Right renal cortex interstitium (tissue), 3 donors: ENCODE data around the gene TMEM243. TPM values are rescaled to one million over a fixed set of nuclear protein-coding genes. Genes with fewer than 3 reads are reported as not detected.
"Not testable (repeated sequence)": the region's sequence is repeated elsewhere in the genome, so short reads cannot be mapped to it uniquely, and the experiment has no call there.

Experiments
- DNase-seq, 3 donors: peaks; one replicate each; pipeline ENCODE4 v3.0.0-alpha.2; 2013; ENCODE audit warnings: low read depth in 3 of 3, low spot score in 2 of 3
- polyA plus RNA-seq, 3 donors: library from polyadenylated mRNA; unstranded; fragments of 120-200 nt; gene quantifications; one replicate each; pipeline ENCODE4 v1.2.1, GENCODE V29; 2013; ENCODE audit not compliant: insufficient read length in 3 of 3

The TMEM243 gene
- 10 to 100 TPM; 39.1 to 40.9 (median 40.1) TPM for polyA plus RNA-seq

- peak; percentile 16 to 32 (median 27) for DNase-seq
These were observed at the start of gene TMEM243 for GRCh38 chr7:87219545-87220025. TMEM243 (minus strand) TSS chr7:87219732; CDS start chr7:87219503, 229 bp downstream.

DNA sequence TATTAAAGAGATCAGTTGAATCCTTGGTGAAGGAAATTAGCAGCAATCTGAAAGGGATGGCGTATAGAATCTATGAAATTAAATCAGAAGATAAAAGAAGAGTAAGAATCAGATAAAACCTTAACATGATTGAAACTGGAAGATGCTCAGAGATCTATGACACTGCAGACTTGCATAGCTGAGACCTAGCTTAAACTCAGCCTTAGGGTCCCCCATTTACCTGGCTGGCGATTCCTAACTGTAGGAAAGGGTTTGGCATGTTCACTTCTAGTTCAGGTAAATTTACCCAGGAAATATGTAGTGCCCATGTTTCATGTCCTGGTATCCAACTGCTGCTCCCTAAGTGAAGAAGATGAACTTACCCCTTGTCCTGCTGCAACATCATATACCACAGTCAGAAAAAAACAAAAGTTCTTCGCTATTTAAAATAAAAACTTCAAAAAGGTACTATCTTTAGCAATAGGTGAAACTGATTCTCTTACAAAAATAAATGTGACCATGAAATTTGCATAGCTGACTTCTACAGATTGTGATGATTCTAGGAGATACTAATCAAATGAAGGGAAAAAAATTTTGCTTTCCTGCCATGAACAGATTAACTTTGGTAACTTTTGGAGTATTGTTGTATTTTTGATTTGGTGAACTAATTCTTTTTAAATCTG is 47.8 kb upstream of the TMEM243 start:
- no peak for DNase-seq

DNA sequence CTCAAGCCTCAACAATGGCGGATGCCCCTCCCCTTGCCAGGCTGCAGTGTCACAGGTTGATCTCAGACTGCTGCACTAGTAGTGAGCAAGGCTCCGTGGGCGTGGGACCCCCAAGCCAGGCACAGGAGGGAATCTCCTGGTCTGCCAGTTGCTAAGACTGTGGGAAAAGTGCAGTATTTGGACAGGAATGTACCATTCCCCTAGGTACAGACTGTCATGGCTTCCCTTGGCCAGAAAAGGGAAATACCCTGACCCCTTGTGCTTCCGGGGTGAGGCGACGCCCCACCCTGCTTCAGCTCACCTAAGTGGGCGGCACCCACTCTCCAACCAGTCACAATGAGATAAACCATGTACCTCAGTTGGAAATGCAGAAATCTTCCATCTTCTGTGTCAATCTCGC is 44.0 kb upstream of the TMEM243 start:
- DNase-seq, result no peak

DNA sequence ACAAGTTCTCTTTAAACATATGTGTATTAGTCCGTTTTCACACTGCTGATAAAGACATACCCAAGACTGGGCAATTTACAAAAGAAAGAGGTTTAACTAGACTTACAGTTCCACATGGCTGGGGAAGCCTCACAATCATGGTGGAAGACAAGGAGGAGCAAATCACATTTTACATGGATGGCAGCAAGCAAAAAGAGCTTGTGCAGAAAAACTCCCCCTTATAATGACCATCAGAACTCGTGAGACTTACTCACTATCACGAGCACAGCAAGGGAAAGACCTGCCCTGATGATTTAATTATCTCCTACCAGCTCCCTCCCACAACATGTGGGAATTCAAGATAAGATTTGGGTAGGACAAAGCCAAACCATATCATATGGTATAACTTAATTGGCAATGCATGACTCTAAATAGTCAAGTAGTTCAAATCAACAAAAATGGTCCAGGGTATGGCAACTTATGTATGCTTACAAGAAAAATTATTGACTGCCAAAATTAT is 34.1 kb upstream of the TMEM243 start:
- no peak for DNase-seq

DNA sequence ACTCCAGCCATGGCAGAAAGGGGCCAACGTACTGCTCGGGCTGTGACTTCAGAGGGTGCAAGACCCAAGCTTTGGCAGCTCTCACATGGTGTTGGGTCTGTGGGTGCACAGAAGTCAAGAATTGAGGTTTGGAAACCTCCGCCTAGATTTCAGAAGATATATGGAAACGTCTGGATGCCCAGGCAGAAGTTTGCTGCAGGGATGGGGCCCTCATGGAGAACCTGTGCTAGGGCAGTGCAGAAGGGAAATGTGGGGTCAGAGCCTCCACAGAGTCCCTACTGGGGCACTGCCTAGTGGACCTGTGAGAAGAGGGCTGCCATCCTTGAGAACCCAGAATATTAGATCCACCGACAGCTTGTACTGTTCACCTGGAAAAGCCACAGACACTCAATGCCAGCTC is 26.1 kb upstream of the TMEM243 start:
- DNase-seq, result not testable (repeated sequence)

- not testable (repeated sequence) for DNase-seq
These were observed 19.0 kb upstream of the TMEM243 start for GRCh38 chr7:87238464-87239051.

- no peak for DNase-seq
These were observed 15.4 kb upstream of the TMEM243 start for GRCh38 chr7:87234949-87235348.

DNA sequence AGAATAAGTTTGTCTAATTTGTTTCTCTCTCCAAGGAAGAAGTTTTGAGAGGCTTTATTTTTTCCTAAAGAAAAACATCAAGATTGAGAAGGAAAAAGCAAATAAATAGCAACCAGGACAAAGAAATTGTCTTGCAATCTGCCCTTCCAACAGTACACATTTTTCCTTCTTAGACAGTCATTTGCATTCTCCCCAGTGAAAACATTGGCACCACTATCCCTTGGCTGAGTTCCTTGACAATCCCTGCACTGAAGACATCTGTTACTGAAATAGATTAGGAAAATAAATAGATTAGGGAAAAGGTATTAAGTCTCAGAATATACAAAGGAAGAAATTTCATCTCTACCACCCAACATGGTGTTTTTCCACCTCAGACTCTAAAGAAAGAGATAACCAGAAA is 12.2 kb upstream of the TMEM243 start:
- DNase-seq, result no peak

GRCh38 chr7:87231258-87231657 is 11.7 kb upstream of the TMEM243 start:
- DNase-seq, result no peak

DNA sequence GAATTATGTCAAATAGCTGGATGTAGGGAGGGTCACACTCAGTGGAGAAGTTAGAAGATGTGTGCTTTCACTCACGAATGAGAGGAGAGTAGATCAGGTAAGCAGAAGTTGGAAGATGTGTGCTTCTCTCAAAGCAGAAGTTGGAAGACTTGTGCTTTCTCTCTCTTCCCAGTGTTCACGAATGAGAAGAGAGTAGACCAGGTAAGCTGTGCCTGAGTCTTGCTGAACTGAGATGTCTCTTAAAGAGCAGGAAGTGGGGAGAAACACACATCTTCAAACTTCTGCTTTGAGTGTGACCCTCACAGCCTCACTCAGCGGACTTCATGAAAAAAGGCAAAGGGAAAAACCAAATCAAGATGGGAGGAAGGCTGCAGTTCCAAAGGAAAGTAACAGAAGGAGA is 7.0 kb upstream of the TMEM243 start:
- no peak for DNase-seq

- no peak for DNase-seq
These were observed 6.2 kb upstream of the TMEM243 start for GRCh38 chr7:87225696-87226095.

DNA sequence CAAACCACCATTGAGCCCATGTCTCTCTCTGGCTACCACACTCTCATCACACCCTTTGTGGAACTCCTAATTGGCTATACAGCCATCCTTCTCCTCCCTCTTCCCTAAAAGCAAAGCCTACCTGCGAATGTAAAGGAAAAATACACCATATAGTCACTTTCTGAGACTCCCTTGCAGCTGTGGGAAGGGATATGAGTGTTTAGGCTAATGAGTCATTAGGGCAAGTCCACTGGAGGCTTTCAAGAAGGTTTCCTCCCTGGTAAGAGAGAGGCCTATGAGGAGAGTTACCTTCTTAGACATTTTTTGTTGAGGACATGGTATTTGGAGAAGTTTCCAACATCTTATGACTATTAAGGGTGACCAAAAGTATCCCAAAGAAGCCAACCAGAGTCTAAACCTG is 4.1 kb upstream of the TMEM243 start:
- no peak for DNase-seq

GRCh38 chr7:87220734-87221215 is 1.2 kb upstream of the TMEM243 start:
- peak in 2 of 3 donors; percentile 14 to 24 for DNase-seq

DNA sequence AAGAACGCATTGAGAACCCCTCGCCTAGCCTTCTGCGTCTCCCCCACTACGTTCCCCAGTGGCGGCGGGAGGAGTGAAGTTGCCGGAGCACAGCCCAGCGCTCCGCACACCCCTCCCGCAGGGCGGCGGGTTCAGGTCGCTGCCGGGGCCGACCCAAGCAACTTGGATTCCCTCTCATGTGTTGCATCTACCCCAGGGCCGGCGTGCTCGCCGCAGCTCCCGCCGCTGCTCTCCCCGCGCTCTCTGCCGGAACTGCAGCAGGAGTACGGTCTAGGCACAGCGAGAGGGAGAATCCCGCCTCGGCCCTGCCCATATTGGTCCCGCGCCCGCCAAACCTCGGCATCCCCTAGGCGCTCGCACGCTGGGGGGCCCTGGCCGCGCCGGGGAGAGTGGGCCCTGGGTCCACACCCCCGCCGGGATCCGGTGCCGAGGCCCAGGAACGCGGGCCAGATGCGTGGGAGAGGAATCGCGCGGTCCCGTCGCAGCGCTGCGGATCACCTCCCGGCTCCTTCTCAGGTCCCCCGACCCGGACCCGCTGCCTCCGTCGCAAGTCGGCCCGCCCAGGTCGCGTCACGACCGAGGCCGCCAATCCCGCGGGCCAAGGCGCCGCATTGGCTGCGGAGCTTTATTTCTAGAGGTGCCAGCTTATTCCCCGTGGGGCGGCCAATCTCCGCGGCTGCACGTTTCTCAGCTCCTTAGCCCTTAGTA is 648 bp upstream of the TMEM243 start:
- DNase-seq, result peak; percentile 45 to 64 (median 47)

DNA sequence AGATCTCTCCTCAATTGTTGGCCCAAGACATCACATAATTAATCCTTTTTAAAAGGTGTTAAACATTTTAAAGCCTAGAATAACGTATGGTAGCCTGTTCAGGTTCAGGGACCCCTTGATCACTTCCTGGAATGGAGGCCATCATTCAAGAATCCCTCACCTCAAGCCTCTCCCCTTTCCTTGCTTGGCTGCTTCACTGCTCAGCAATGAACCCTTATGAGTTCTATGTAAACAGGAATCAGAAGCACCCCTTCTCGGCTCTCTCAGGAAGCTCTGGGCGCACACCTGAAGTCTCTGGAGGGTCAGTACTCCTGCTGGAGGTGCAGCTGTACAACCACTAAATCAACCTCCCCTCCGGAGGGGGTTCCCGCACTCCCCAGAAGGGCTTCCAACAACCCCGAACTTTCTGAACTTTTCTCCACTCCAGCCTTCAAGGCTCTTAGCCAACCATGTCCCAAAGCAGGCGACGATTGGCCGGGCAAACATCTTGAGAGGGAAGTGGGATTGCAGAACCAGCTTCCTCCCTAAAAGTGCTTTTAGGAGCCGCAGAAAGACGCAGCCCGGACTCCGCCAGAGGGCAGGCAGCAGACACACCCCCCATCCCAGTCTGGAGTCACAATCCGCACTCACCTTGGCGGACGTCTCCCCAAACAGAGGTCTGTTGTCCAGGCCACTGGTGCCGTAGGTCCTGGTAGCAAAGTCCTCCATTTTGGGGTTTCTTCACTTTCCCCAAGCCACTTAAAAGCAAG is 562 bp downstream of the TMEM243 start:
- DNase-seq, result peak in 2 of 3 donors; percentile 26 to 36

- DNase-seq, result no peak
These were observed 1.4 kb downstream of the TMEM243 start for GRCh38 chr7:87217983-87218653.

- peak in 1 of 3 donors; percentile 13 for DNase-seq
These were observed 2.6 kb downstream of the TMEM243 start for GRCh38 chr7:87216701-87217508.

GRCh38 chr7:87215046-87215445 is 4.5 kb downstream of the TMEM243 start:
- no peak for DNase-seq

DNA sequence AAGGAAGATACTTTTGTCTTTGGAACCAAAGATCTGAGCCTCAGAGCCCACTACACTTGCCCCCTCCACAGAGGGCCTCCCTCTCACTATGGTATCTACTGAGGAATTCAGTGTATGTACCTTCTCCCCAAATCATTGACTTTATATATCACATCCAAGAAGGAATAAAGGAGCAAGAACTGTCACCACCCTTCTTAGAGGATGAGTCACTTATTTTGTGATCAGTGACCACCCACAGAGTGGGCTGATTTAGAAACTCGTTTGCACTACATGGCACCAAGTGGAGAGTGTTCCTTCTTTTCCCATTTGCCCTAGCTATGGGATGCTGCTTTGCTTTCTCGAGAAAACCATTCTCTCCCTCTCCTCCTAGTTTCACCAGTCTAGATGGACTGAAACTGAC is 5.7 kb downstream of the TMEM243 start:
- DNase-seq, result no peak
